Immature natural killer cell (primary cell): Measurements from ENCODE around the gene OCIAD2. TPM values are rescaled to one million over a fixed set of nuclear protein-coding genes. Genes with fewer than 3 reads are reported as not detected.
A peak's percentile ranks its signal among the peaks of the same experiment; 100 is the strongest.

ENCODE experiments used
- DNase-seq, 3 donors: peaks; one replicate each; pipeline ENCODE4 v3.0.0; 2022; ENCODE audit warnings: mixed read lengths in 1 of 3
- H3K27ac Mint-ChIP-seq, 6 donors: one replicate each; pipeline ENCODE4 v1.8.0; 2020; ENCODE audit warnings: mixed read lengths in 6 of 6, mild to moderate bottlenecking in 5 of 6, inconsistent platforms in 4 of 6, moderate library complexity in 3 of 6
- H3K27me3 Mint-ChIP-seq, 3 donors: one replicate each; pipeline ENCODE4 v1.8.0; 2020 to 2021; ENCODE audit warnings: low read depth in 3 of 3, mild to moderate bottlenecking in 3 of 3, mixed read lengths in 3 of 3, moderate library complexity in 3 of 3, inconsistent platforms in 1 of 3
- H3K36me3 Mint-ChIP-seq, 3 donors: one replicate each; pipeline ENCODE4 v1.8.0; 2020; ENCODE audit warnings: mixed read lengths in 3 of 3, inconsistent platforms in 2 of 3, mild to moderate bottlenecking in 2 of 3
- H3K4me1 Mint-ChIP-seq, 2 donors: one replicate each; pipeline ENCODE4 v1.8.0; 2020; ENCODE audit warnings: inconsistent platforms in 2 of 2, mild to moderate bottlenecking in 2 of 2, mixed read lengths in 2 of 2, moderate library complexity in 1 of 2
- H3K4me3 Mint-ChIP-seq, 5 donors: one replicate each; pipeline ENCODE4 v1.8.0; 2020; ENCODE audit warnings: mild to moderate bottlenecking in 5 of 5, mixed read lengths in 5 of 5, inconsistent platforms in 3 of 5, moderate library complexity in 3 of 5
- H3K9me3 Mint-ChIP-seq, 6 donors: one replicate each; pipeline ENCODE4 v1.8.0; 2020; ENCODE audit warnings: mild to moderate bottlenecking in 6 of 6, mixed read lengths in 6 of 6, inconsistent platforms in 4 of 6, moderate library complexity in 3 of 6
- polyA plus RNA-seq, 3 donors: library from polyadenylated mRNA; unstranded; fragments of 300-500 nt; fragmentation: Illumina TruSeq; gene quantifications; one replicate each; pipeline ENCODE4 v1.2.3, GENCODE V29; 2021

The OCIAD2 gene
- polyA plus RNA-seq, result 100 to 1,000 TPM in 1 of 3 donors, 10 to 100 TPM in 2; 85.4 to 174 (median 91.3) TPM

DNA sequence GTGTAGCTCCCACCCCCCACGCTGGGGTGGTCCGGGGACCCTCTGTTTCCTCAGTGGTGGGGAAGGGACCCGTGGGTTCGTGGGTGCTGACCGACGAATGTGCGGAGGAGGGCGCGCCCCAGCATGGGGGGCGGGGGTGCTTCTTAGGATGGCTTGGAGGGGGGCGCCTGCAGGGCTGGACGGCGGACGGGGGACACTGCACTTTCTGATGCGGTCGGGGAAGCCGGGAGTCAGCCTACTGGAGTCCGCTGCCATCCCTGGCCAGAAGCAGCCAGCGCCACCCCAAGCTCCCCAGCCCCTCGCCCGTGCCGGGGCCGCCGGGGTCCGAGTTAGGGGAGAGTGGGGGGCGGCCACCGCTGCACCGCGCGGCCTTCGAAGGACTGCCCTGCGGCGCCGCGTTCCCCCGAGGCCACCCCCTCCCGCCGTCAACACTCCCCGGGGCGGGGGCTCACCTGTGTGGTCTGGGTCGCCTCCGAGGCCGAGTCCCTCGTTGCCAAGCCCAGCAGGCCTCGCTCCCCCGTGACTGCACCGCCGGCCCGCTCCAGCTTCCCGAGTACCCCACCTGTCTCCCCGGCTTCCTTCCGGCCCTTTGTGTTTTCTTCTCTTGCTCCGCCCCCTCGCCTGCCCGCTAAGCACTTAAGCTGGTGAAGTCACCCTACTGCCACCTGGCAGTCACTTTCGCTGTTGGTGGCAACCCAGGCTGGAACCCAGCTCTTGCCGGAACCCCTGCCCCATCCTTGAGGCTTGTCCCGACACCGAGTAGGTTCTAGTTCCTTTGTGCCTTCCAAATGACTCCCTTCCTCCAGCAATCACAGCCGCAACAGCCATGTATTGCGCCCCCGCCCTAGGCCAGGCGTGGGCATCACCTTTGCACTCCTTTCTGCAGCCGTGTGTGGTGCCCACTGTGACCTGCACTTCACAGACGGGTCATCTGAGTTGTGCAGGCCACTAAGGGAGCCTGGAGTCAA is at the start of gene OCIAD2:
Gene OCIAD2 (minus strand): TSS at position 569 of the 968 bp plus-strand sequence. CDS start 2,225 bp downstream, outside the sequence.
- peak within 1 kb of the TSS; percentile 92 to 98 (median 93) for H3K4me3 Mint-ChIP-seq
- peak; percentile 71 to 77 (median 73) for DNase-seq
- peak within 1 kb of the TSS; percentile 79 to 93 (median 90) for H3K27ac Mint-ChIP-seq
- H3K9me3 Mint-ChIP-seq, result no peaks in the 10 kb centered on the region
- peaks cover 18 to 26% of the 10 kb centered on the region in 2 donors for H3K4me1 Mint-ChIP-seq
- H3K36me3 Mint-ChIP-seq, result peaks cover 8 to 12% (median 10%) of the 10 kb centered on the region in 3 donors
- H3K27me3 Mint-ChIP-seq, result peaks cover 0 to 4% (median 0%) of the 10 kb centered on the region in 3 donors

DNA sequence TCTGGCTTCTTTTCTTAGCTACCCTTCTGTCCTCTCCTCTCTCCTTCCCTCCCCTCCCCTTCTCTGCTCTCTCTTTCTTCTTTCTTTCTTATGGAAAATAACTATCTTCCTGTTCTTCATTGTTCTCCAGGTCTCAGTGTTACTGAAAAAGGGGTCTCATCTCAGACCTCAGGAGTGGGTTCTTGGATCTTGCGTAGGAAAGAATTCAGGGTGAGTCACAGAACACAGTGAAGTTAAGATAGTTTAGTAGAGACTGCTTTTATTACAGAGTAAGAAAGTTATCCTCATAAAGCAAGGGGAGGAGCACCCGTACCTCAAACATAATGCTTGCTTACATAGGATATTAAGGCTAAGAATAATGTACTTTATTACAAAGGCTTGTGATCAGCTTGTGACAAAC is 47.7 kb upstream of the OCIAD2 start:
- Mint-ChIP-seq H3K36me3 (no peaks in the 10 kb centered on the region), H3K4me1 (no peaks in the 10 kb centered on the region), H3K27ac (no peak overlapping the region), H3K27me3 (peaks cover 0 to 9% (median 1%) of the 10 kb centered on the region in 3 donors), H3K9me3 (peaks cover 0 to 1% (median 0%) of the 10 kb centered on the region in 6 donors), H3K4me3 (no peak overlapping the region)
- no peak for DNase-seq

DNA sequence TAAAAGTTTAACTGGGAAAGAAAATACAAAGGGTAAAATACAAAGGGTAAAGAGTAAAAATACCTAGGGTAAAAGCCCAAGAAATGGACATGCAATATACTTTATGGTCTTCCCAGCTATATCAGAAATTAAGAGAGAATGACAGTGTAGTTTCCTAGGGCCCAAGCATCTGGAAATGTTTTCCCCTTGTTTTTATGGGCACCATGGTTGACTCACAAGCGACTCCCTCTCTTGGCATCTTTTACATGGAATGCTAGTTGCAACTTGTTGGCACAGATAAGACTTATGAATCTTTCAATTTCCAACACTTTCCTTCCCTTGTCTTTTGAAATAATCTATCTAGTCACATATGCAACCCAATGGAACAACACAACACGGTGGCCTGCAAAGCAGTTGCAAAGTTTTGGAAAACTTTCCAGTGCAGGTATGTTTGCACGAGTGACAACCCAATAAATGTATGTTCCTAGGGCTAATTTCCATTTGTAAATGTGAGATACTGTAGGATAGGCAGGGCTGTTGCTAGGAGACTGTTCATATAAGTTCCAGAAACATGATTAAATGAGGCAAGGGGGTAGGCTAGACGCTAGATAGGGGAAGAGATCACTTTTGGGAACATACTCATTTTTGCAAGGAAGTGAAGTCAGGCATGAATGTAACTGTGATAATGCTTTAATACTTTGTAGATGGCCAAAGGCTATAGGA is 43.1 kb upstream of the OCIAD2 start:
- Mint-ChIP-seq H3K4me3 (no peak overlapping the region), H3K9me3 (no peaks in the 10 kb centered on the region)

GRCh38 chr4:48949086-48949485 is 42.5 kb upstream of the OCIAD2 start:
- H3K27me3 Mint-ChIP-seq, result peaks cover 0 to 11% (median 2%) of the 10 kb centered on the region in 3 donors
- DNase-seq, result no peak
- H3K27ac Mint-ChIP-seq, result no peak overlapping the region
- H3K36me3 Mint-ChIP-seq, result no peaks in the 10 kb centered on the region
- no peaks in the 10 kb centered on the region for H3K9me3 Mint-ChIP-seq
- no peaks in the 10 kb centered on the region for H3K4me1 Mint-ChIP-seq
- H3K4me3 Mint-ChIP-seq, result no peak overlapping the region

More for the DNA sequence above, 43.1 kb upstream of the OCIAD2 start:
- no peaks in the 10 kb centered on the region for H3K4me1 Mint-ChIP-seq
- H3K27me3 Mint-ChIP-seq, result peaks cover 0 to 14% (median 2%) of the 10 kb centered on the region in 3 donors
- DNase-seq, result no peak
- H3K27ac Mint-ChIP-seq, result no peak overlapping the region
- no peaks in the 10 kb centered on the region for H3K36me3 Mint-ChIP-seq

- Mint-ChIP-seq H3K4me3 (no peak overlapping the region), H3K9me3 (no peaks in the 10 kb centered on the region), H3K4me1 (no peaks in the 10 kb centered on the region), H3K36me3 (no peaks in the 10 kb centered on the region), H3K27me3 (peaks cover 2 to 17% (median 2%) of the 10 kb centered on the region in 3 donors), H3K27ac (no peak overlapping the region)
- DNase-seq, result no peak
Observed at GRCh38 chr4:48947731-48948130, 41.2 kb upstream of the OCIAD2 start.

DNA sequence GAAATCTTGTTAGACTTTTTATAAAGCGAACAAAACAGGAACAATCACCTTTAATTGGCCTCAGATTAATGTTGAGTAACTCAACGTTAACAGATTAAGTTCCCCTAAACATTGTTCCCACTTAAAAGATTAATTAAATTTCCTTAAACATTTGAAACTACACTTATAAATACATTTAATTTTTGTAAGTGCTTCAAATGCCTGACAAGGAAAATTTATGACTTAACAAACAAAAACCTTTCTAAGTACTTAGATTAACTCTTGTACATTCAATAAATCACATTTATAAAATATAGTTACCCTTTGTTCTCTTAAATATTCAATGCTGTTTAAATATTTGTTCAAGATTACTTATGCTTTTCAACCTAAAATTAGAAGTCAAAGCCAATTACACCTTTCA is 39.4 kb upstream of the OCIAD2 start:
- H3K4me1 Mint-ChIP-seq, result no peaks in the 10 kb centered on the region

DNA sequence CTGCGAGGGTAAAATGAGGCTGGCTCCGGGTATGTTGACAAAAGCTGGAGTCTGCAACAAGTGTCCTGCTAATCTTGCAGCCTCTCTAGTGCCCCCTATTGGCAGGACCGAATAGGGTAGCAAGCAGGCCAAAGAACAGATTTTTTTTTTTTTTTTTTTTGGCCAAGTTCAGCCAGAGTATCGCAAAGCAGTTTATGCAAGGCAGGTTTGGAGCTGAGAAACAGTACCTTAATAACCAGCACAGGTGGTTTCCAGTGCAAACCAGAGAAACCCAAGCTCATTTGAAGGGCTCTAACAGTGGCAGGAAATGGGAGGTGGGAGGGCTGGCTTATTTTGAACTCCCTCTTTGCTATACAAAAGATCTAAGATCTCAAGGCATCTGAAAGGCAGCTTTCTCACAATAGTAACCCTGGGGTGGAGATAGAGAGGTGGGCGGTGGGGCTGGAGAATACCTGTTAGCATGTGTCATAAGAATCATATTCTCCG is 38.2 kb upstream of the OCIAD2 start:
- DNase-seq, result peak in 2 of 3 donors; percentile 9 to 26
- Mint-ChIP-seq H3K4me1 (no peaks in the 10 kb centered on the region), H3K9me3 (no peaks in the 10 kb centered on the region), H3K27me3 (peaks cover 2 to 14% (median 5%) of the 10 kb centered on the region in 3 donors), H3K36me3 (no peaks in the 10 kb centered on the region), H3K4me3 (no peak overlapping the region), H3K27ac (no peak overlapping the region)

More for the DNA sequence above, 39.4 kb upstream of the OCIAD2 start:
- Mint-ChIP-seq H3K27me3 (peaks cover 2 to 14% (median 2%) of the 10 kb centered on the region in 3 donors), H3K36me3 (no peaks in the 10 kb centered on the region), H3K9me3 (no peaks in the 10 kb centered on the region), H3K27ac (no peak overlapping the region), H3K4me3 (no peak overlapping the region)
- DNase-seq, result no peak

DNA sequence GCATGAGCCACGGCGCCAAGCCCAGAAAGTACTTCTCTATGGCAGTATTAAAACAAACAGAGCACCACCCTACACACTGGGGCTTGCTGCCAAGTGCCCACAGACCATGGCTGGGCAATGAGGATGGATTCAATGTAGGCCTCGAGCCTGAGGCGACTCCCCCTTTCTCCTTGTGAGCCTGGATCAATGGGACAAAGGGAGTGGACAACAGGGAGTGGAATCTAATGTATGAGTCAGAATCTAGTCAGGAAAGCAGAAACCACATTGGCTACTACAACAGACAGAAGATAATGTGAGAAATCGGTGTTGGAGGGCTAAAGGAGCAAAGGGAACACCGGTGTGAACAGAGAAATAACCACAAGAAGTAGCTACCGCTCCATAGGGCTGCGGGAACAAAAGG is 37.7 kb upstream of the OCIAD2 start:
- Mint-ChIP-seq H3K27ac (no peak overlapping the region), H3K4me1 (no peaks in the 10 kb centered on the region), H3K9me3 (no peaks in the 10 kb centered on the region), H3K4me3 (no peak overlapping the region), H3K27me3 (peaks cover 2 to 12% (median 5%) of the 10 kb centered on the region in 3 donors), H3K36me3 (no peaks in the 10 kb centered on the region)
- no peak for DNase-seq

GRCh38 chr4:48943387-48943786 is 36.8 kb upstream of the OCIAD2 start:
- no peak for DNase-seq
- Mint-ChIP-seq H3K4me1 (no peaks in the 10 kb centered on the region), H3K36me3 (no peaks in the 10 kb centered on the region), H3K4me3 (no peak overlapping the region), H3K27me3 (peaks cover 2 to 6% (median 5%) of the 10 kb centered on the region in 3 donors), H3K27ac (no peak overlapping the region), H3K9me3 (no peaks in the 10 kb centered on the region)

GRCh38 chr4:48939785-48940184 is 33.2 kb upstream of the OCIAD2 start:
- peaks cover 0 to 2% (median 0%) of the 10 kb centered on the region in 6 donors for H3K9me3 Mint-ChIP-seq
- no peaks in the 10 kb centered on the region for H3K4me1 Mint-ChIP-seq
- H3K4me3 Mint-ChIP-seq, result no peak overlapping the region
- no peaks in the 10 kb centered on the region for H3K36me3 Mint-ChIP-seq
- H3K27ac Mint-ChIP-seq, result no peak overlapping the region
- H3K27me3 Mint-ChIP-seq, result peaks cover 2 to 6% (median 2%) of the 10 kb centered on the region in 3 donors
- DNase-seq, result no peak

DNA sequence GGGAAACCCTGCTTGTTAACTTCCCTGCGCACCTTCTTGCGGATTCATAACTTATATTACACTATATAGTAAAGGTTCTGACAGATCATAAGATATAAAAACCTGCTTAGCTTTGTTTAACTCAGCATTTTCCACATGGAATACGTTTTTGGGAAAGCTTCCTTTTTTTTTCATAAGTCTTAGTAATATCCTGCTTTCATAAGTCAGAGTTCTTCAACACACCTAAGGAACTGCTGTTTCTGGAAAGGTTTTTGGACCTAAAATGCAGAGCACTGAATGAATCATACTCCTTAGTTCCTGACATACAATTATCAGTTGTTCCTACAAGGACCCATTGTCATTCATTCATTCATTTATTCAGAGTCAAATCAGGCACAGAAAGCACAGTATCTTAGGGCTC is 32.3 kb upstream of the OCIAD2 start:
- H3K4me3 Mint-ChIP-seq, result no peak overlapping the region
- H3K9me3 Mint-ChIP-seq, result peaks cover 0 to 2% (median 0%) of the 10 kb centered on the region in 6 donors
- H3K36me3 Mint-ChIP-seq, result no peaks in the 10 kb centered on the region
- H3K27ac Mint-ChIP-seq, result no peak overlapping the region
- peaks cover 2 to 6% (median 2%) of the 10 kb centered on the region in 3 donors for H3K27me3 Mint-ChIP-seq
- H3K4me1 Mint-ChIP-seq, result no peaks in the 10 kb centered on the region
- no peak for DNase-seq

- Mint-ChIP-seq H3K27me3 (peaks cover 0 to 2% (median 0%) of the 10 kb centered on the region in 3 donors), H3K4me1 (no peaks in the 10 kb centered on the region), H3K27ac (no peak overlapping the region), H3K36me3 (no peaks in the 10 kb centered on the region), H3K4me3 (no peak overlapping the region), H3K9me3 (peaks cover 0 to 2% (median 0%) of the 10 kb centered on the region in 6 donors)
- no peak for DNase-seq
Observed at GRCh38 chr4:48937033-48937432, 30.5 kb upstream of the OCIAD2 start.

GRCh38 chr4:48931459-48931858 is 24.9 kb upstream of the OCIAD2 start:
- no peak overlapping the region for H3K27ac Mint-ChIP-seq
- no peaks in the 10 kb centered on the region for H3K27me3 Mint-ChIP-seq
- no peak overlapping the region for H3K4me3 Mint-ChIP-seq
- no peaks in the 10 kb centered on the region for H3K4me1 Mint-ChIP-seq
- H3K9me3 Mint-ChIP-seq, result no peaks in the 10 kb centered on the region
- H3K36me3 Mint-ChIP-seq, result no peaks in the 10 kb centered on the region
- no peak for DNase-seq

DNA sequence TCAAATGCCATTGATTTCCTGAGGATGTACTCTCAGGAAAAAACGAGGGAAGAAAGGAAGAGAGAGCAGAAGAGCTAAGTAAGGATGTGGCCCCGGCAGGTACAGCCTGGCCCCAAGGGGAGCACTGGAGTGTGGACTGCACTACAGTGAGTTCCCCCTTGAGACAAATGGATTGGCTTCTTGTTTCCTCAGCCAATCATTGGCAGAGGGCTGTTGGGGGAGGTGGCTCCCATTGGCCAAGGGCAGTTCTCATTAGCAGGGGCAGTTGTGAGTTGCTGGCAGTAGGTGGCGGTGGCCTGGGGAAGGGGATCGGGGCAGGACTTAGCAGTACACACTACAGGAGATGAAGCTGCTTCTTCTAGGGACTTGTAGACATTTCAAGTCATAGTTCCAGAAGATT is 24.1 kb upstream of the OCIAD2 start:
- Mint-ChIP-seq H3K4me1 (no peaks in the 10 kb centered on the region), H3K9me3 (no peaks in the 10 kb centered on the region), H3K27ac (peak overlapping the region in 1 of 6 donors; percentile 43)

More for the DNA sequence above, 24.1 kb upstream of the OCIAD2 start:
- Mint-ChIP-seq H3K36me3 (no peaks in the 10 kb centered on the region), H3K4me3 (no peak overlapping the region), H3K27me3 (no peaks in the 10 kb centered on the region)
- DNase-seq, result no peak
